ENCODE results near the gene COL2A1.

GRCh38 chr12:47980779-47981495 is 23.3 kb downstream of the COL2A1 start:
- no peak for TF ChIP-seq POLR2A (IDR thresholded peaks at IDR 0.05)
- no peak for TF ChIP-seq CTCF (IDR thresholded peaks at IDR 0.05)
